ENCODE measurements around the gene PUM1.

DNA sequence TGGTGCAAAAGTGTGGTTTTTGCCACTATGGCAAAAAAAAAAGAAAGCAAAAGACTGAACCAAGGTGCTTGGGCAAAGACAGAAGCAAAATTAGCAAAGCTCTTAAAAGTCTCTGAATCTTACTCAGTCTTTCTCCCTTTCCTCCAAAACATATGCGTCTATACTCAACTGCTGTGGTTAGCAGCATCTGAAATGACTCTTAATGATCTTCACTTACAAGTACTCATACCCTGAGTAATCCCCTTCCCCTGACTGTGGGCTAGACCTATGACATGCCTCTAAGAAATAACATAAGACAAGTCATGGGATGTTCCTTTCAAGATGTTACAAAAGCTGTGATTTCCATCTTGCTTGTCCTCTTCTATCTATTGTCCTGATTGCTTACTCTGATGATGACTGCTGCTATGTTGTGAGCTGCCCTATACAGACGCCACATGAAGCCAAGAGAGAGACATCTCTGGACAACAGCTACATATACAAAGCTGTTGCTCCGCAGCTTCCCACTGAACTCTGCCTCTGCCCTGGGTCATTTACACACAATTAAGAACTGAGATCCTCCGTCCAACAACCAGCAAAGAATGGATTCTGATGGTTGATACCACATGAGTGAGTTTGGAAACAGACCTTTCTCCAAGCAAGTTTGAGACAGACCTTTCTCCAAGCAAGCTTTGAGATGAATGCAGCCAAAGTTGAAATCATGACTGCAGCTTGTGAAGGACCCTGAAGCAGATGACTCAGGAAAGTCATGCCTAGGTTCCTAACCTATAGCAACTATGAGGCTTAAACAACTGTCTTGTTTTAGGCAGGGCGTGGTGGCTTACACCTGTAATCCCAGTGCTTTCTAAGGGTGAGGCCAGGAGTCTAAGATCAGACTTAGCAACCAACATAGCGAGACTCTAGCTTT lies 55.2 kb downstream of the PUM1 start:
- TF ChIP-seq, protein P1, sequence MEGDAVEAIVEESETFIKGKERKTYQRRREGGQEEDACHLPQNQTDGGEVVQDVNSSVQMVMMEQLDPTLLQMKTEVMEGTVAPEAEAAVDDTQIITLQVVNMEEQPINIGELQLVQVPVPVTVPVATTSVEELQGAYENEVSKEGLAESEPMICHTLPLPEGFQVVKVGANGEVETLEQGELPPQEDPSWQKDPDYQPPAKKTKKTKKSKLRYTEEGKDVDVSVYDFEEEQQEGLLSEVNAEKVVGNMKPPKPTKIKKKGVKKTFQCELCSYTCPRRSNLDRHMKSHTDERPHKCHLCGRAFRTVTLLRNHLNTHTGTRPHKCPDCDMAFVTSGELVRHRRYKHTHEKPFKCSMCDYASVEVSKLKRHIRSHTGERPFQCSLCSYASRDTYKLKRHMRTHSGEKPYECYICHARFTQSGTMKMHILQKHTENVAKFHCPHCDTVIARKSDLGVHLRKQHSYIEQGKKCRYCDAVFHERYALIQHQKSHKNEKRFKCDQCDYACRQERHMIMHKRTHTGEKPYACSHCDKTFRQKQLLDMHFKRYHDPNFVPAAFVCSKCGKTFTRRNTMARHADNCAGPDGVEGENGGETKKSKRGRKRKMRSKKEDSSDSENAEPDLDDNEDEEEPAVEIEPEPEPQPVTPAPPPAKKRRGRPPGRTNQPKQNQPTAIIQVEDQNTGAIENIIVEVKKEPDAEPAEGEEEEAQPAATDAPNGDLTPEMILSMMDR (IDR thresholded peaks at IDR 0.05): no peak
- TF ChIP-seq POLR2A (IDR thresholded peaks at IDR 0.05): no peak

All from lower leg skin (tissue), 3 donors.